ENCODE results near the gene SH3BP5.

SH3BP5 gene

DNA sequence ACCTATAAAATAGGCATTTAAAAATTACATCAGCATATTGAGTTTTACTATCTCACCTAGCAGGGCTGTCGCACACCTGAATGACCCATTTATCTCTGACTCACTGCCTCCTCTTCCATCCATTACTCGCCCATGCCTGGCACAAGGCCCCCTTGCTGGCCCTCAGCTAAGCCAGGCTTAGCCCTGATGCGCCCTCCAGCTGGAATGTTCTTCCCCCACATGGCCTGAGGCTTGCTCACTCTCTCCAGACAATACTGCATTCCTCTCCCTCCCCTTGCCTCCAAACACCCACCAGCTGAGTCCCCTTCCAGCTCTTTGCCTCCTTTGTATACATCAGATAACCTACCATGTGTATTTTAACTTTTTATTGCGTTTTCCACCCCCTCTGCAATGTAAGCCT is 7.2 kb downstream of the SH3BP5 start:
- no peak for DNase-seq (ENCODE audit: low read depth)

GRCh38 chr3:15324379-15324808 is 8.0 kb downstream of the SH3BP5 start:
- DNase-seq (ENCODE audit: low read depth), result no peak

DNA sequence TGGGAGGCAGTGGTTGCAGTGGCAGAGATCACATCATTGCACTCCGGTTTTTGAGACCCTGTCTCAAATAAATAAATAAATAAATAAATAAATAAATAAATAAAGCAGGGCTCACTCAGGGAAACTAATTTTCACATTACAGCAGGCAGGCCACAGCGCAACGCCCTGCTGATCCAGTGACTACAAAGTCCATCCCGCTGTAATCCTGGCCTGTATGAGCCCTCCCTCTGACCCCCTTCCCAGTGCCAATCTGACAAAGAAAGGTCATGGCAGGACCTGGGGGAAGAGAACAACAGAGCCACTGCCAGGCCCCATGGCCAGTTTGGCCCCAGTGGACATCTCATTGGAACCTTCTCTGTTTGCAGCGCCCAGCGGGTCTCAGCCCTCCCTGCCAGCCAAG is 9.3 kb downstream of the SH3BP5 start:
- DNase-seq (ENCODE audit: low read depth), result no peak

DNA sequence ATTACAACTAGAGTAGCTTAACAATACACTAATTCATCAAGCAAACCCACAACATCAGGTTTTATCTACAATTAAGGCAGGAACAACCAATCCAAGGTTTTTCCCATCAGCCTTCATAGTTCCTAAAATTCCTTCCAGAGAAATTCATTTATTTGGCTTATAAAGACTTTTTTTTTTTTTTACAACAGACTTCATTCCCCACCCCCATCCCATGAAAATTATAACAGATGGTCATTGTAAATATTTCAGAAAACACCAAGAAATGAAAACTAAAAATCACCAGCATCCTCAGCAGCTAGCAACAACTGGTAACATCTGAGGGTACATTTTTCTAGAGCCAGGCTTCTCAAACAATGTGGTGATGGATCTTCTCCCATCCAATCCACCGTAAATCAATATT is 11.0 kb downstream of the SH3BP5 start:
- DNase-seq (ENCODE audit: low read depth), result no peak

- DNase-seq (ENCODE audit: low read depth), result no peak
Measured at GRCh38 chr3:15319575-15319974, 12.8 kb downstream of the SH3BP5 start.

GRCh38 chr3:15319136-15319535 is 13.2 kb downstream of the SH3BP5 start:
- DNase-seq (ENCODE audit: low read depth), result no peak

DNA sequence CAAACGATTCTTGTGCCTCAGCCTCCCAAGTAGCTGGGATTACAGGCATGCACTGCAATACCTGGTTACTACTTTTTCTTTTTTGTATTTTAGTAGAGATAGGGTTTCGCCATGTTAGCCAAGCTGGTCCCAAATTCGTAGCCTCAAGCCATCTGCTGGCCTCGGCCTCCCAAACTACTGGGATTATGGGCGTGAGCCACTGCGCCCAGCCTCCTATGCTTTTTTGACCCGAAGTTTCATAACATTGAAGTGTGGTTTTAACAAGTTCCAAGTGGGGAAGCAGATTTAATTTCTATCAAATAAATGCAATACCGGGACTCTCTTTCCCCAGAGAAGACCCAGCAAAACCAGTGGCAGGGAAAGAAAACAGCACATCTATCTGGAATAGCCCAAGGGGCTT is 13.7 kb downstream of the SH3BP5 start:
- no peak for DNase-seq (ENCODE audit: low read depth)

- DNase-seq (ENCODE audit: low read depth), result no peak
Measured at GRCh38 chr3:15316998-15317435, 15.4 kb downstream of the SH3BP5 start.

- DNase-seq (ENCODE audit: low read depth), result no peak
Measured at GRCh38 chr3:15315003-15315402, 17.4 kb downstream of the SH3BP5 start.

GRCh38 chr3:15314276-15314675 is 18.1 kb downstream of the SH3BP5 start:
- DNase-seq (ENCODE audit: low read depth), result no peak

GRCh38 chr3:15313461-15313860 is 18.9 kb downstream of the SH3BP5 start:
- DNase-seq (ENCODE audit: low read depth), result no peak

DNA sequence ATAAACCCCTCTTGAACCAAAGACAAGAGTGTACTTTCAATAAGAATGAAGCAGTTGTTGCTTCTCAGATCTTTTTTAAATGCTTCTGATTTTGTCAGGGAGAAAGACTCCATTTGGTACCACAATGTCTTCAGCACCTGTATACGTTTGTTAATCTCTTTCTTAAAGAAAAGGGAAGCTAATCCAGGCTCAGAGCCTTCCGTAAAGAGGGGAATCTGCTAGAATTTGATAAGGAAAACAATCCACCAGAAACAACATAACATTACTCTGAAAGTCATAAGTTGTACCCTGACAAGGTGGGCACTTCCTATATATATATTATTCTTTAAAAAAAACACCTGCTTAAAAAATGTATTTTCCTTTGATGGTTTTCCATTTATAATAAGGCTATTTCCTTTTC is 19.8 kb downstream of the SH3BP5 start:
- DNase-seq (ENCODE audit: low read depth), result no peak

DNA sequence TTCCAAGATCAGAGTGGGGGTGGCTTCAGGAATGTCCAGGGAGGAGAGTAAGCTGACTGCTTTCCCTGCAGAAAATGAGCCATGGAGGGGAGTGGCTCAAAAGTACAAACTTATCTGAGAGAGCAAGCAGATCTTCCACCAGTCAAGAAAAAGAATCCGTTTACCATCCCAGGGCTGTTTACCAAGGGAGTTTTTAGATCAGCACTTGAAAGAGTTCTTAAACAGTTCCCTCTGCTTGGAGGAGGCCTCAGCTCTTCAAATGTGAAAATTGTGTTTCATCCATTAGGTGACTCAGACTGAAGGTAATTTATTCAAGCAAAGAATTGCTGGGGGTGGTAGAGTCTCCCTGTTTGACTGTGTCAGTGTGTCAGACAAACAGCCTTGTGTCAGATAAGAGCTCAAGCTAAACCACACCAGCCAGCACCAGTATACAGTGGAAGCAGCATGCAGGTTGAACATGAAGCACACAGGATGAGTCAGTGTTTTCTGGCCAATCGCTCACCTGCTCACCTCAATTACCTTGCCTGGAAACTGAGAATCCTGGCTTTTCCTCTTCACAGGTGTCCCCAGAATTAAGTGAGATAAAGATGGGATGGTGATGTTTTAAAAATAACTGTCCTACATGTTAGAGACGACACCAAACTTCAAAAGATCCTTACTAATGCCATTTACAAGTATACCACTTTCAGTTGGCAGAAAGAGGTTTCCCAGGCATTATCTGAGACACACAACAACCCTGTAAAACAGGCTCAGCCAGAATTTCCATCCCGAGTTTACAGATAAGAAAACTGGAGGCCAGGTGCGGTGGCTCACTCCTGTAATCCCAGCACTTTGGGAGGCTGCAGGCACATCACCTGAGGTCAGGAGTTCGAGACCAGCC is 21.7 kb downstream of the SH3BP5 start:
- no peak for DNase-seq (ENCODE audit: low read depth)

DNA sequence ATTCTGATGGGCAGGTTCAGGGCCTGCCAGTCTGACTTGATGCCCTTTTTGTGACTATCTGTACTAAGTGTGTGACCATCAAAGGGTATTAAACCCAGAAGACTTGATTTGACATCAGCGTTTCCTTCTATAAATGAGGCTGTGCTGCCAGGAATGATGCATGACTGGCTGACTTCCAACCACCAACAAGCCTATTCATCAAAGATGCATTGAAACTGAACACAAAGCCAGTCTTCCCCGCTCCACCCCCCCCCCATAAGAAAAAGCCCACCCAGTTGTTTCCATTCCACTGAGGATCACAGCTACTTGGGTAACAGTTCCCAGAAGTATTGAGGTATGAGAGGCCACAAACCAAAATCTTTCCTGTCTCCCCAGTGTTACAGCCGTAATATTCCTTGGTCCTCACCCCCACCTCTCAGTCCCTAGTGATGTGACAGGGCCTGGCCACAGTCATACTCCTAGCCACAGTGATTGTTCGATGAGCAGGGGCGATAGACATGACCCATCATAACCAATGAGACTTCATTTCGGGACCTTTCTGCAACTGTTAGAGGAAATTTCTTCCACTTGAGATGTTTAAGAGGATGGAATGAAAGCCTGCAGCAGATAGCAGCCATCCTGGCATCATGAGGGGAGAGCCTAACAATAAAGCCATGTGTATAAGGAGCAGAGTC is 22.6 kb downstream of the SH3BP5 start:
- no peak for DNase-seq (ENCODE audit: low read depth)

DNA sequence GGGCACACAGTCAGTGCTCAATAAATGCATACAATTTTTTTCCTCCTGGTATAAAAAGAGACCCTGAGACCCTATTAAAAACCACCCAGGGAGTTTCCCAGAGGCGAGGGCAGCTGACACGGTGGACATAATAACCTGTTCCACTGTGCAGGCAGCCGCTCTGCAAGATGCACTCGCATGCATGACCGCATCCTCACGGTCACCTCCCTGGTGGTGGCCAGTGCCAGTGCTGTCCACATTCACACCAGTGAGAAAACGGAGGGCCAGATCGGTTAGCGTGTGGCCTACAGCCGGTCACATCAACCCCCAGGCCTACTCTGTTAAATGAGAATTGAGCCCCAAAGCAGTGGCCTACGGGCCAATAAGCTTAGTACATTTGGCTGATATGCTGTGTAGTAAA is 24.8 kb downstream of the SH3BP5 start:
- DNase-seq (ENCODE audit: low read depth), result no peak

DNA sequence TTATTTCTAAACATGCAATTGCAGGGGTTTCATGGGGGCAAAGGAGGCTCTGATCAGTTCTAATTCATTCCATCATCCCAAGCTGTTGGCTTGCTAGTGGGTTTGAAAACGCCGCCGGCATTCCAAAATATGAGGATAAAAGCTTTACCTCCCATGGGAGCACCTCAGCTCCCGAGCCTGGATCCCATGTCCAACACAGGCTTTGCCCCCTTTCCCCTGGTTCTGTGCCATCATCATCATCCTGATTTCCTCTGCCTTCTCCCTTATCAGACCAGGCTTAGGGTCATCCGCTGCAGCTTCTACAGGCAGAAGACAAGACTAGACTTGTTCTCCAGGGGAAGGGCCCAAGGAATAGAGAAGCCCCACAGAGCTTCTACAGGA is 25.4 kb downstream of the SH3BP5 start:
- DNase-seq (ENCODE audit: low read depth), result no peak

DNA sequence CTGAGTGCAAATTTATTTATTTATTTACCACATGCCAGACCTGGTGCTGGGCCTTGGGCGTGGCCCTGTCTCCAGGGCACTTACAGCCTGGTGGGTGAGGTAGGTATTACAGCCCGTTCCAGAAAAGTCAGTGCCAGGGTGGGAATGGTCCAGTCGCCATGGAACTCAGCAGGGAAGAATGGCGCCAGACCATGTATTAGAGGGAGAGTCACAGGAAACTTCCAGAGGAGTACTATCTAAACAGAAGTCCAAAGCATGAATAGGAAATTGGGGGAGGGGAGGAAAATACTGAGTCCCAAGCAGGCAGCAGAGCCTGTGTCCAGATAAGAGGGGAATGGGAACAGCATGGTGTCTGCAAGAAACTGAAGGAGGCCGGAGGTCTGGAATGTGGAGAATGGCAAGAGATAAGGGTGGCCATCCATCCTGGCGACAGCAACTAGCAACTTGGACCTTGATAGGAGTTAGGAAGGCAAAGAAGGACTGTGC is 27.0 kb downstream of the SH3BP5 start:
- no peak for DNase-seq (ENCODE audit: low read depth)

GRCh38 chr3:15303728-15304127 is 28.7 kb downstream of the SH3BP5 start:
- no peak for DNase-seq (ENCODE audit: low read depth)

DNA sequence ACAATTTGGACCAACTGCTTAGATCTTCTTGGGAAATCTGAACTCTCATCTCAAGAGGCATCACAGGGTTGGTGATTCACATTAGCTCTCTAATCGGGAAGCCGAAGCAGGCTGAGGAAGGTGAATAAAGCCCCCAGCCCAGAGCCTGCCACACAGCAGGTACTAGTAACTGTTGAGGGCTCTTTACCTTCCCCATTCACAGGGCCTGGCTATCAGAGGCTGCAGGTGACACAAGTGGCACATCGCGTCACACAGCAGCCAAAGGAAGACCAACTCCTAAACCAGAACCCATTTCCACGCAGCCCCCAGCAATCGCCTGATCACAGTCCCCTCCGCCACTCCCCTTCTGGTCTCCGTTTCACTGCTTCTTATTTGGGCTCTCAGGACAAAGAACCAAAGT is 29.2 kb downstream of the SH3BP5 start:
- DNase-seq (ENCODE audit: low read depth), result no peak

DNA sequence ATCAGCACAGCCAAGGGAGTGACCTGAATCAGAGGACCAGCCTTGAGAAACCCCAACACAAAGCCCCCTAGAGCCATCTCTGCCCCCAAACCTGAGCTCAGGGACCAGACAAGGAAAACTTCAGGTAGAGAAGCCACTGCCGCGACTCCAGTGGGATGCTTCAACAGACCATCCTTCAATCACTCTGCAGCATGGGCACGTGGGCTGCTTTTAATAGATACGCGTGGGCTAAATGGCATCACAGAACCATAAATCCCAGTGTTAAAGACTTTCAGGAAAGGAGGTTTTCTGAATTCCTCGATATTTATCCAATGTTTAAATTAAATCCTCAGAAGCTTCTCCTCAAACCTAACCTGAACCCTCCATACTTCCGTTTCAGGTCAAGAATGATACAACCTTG is 30.6 kb downstream of the SH3BP5 start:
- DNase-seq (ENCODE audit: low read depth), result no peak

DNA sequence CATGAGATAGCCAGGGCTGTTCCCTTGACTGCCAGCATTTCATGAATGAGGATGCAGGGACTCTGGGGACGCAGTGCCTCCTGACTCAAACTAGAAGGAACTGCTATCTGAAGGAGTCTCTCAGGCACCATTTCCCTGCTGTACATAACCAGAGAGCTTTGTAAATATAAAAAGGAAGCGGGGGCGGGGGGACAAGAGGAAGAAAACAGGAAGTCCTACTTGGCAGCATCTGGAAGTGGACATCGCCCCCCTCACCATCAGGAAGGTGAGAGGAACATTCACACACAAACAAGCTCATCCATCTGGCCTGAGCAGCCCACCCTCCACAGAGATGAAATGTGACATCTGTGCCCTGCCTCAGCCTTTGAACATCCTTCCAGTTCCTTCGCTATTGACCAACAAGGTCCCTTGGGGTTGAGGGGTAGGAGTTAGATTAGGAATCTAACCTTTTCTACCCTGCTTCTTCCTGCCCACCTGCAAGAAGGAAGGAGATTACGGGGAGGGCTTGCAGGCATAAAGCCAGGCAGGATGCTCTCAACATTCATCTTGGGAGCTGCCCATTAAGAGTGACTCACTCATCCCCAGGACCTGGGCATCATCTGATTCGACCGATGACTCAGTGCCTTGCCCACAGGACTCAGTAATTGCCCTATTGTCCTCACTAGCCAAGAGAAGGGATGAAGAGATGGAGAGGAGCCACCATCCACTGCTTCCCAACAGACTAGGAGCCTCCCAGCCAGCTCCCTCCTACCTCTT is 31.9 kb downstream of the SH3BP5 start:
- no peak for DNase-seq (ENCODE audit: low read depth)

DNA sequence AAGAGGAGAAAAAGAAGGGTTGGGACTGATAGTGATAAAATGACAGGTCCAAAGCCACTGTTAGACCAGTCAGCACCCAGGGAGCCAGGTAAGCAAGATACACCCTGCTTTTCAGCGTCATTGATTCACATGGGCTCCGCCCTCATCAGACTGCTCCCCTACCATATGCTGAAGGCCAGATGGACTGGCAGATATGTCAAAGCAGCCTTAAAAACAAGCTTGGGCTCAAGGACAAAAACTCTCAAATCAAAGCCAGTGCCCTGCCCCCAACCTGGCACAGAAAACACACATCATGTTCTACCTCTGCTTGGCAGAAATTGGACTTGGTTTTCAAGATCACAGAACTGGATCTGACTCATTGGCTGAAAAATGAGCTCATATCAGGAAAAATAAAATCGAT is 33.4 kb downstream of the SH3BP5 start:
- no peak for DNase-seq (ENCODE audit: low read depth)

GRCh38 chr3:15298504-15298903 is 33.9 kb downstream of the SH3BP5 start:
- DNase-seq (ENCODE audit: low read depth), result no peak
